ENCODE measurements around the gene ADAMTSL3. TPM values are rescaled to one million over a fixed set of nuclear protein-coding genes. Genes with fewer than 3 reads are reported as not detected.
A peak's percentile ranks its signal among the peaks of the same experiment; 100 is the strongest.
"Not testable (repeated sequence)": the region's sequence is repeated elsewhere in the genome, so short reads cannot be mapped to it uniquely, and the experiment has no call there.

Gene ADAMTSL3
- total RNA-seq, 2 donors from 2014 or later = 1.6 to 8.7 TPM

- peak; percentile 30 to 34 for DNase-seq
- intact Hi-C loops (cut with DNase I, micrococcal nuclease) = no loop called here
- ATAC-seq = peak; percentile 43
Measured at GRCh38 chr15:84079885-84080777, 426.2 kb downstream of the ADAMTSL3 start.

- peak; percentile 67 for ATAC-seq
- intact Hi-C loops (cut with DNase I, micrococcal nuclease); DNase-seq: not testable (repeated sequence)
Measured at GRCh38 chr15:84080778-84081084, 426.8 kb downstream of the ADAMTSL3 start.

- no peak for ATAC-seq
- intact Hi-C loops (cut with DNase I, micrococcal nuclease) = no loop called here
- no peak for DNase-seq
Measured at GRCh38 chr15:84081391-84082168, 427.7 kb downstream of the ADAMTSL3 start.

- DNase-seq (no peak), ATAC-seq (no peak)
- intact Hi-C loops (cut with DNase I, micrococcal nuclease) = no loop called here
Measured at GRCh38 chr15:84082739-84083138, 428.8 kb downstream of the ADAMTSL3 start.

GRCh38 chr15:84086071-84086470 lies 432.1 kb downstream of the ADAMTSL3 start:
- ATAC-seq; DNase-seq; intact Hi-C loops (cut with DNase I, micrococcal nuclease): not testable (repeated sequence)

Other genes with a start within 250 kb of the ADAMTSL3 start
- gene SH3GL3, start 206.8 kb upstream of the ADAMTSL3 start, total RNA-seq = under 1 TPM in 1 of 2 donors, not detected in 1; 0.14 TPM